ENCODE measurements around the gene OSGEP. TPM values are rescaled to one million over a fixed set of nuclear protein-coding genes. Genes with fewer than 3 reads are reported as not detected.
"Not testable (repeated sequence)": the region's sequence is repeated elsewhere in the genome, so short reads cannot be mapped to it uniquely, and the experiment has no call there.

The OSGEP gene
- total RNA-seq, 2 experiments from 2014 or later, result 39.5 to 40.7 TPM

DNA sequence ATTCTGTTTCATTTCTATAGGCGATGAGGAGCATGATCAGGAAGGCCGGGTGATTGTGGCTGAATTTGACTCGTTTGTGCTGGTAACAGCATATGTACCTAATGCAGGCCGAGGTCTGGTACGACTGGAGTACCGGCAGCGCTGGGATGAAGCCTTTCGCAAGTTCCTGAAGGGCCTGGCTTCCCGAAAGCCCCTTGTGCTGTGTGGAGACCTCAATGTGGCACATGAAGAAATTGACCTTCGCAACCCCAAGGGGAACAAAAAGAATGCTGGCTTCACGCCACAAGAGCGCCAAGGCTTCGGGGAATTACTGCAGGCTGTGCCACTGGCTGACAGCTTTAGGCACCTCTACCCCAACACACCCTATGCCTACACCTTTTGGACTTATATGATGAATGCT, 2.4 kb upstream of the OSGEP start:
- ATAC-seq (no peak), DNase-seq (no peak)
- Mint-ChIP-seq H3K27ac (no peak overlapping the region), H3K9me3 (no peaks in the 10 kb centered on the region), H3K4me1 (ENCODE audit: low read depth) (peaks cover 28% of the 10 kb centered on the region), H3K4me3 (no peak overlapping the region), H3K27me3 (no peaks in the 10 kb centered on the region), H3K36me3 (ENCODE audit: low read depth) (peaks cover 31% of the 10 kb centered on the region)
- TF ChIP-seq, protein P1, sequence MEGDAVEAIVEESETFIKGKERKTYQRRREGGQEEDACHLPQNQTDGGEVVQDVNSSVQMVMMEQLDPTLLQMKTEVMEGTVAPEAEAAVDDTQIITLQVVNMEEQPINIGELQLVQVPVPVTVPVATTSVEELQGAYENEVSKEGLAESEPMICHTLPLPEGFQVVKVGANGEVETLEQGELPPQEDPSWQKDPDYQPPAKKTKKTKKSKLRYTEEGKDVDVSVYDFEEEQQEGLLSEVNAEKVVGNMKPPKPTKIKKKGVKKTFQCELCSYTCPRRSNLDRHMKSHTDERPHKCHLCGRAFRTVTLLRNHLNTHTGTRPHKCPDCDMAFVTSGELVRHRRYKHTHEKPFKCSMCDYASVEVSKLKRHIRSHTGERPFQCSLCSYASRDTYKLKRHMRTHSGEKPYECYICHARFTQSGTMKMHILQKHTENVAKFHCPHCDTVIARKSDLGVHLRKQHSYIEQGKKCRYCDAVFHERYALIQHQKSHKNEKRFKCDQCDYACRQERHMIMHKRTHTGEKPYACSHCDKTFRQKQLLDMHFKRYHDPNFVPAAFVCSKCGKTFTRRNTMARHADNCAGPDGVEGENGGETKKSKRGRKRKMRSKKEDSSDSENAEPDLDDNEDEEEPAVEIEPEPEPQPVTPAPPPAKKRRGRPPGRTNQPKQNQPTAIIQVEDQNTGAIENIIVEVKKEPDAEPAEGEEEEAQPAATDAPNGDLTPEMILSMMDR (IDR thresholded peaks at IDR 0.05), result no peak
- CTCF ChIA-PET, result interaction anchor here (1.2 to 9.2 kb wide), 2 partner anchors 42 to 130 kb away, joined by 3 to 72 read pairs; partner anchors contain the start of gene TEP1
- POLR2A ChIA-PET, result interaction anchor here (0.7 to 5.0 kb wide), 7 partner anchors 13 to 114 kb away, joined by 3 to 43 read pairs (median 3); partner anchors contain the start of genes PARP2, PNP and TEP1
- intact Hi-C loops (cut with micrococcal nuclease), result loop anchor here (5.0 kb wide), 1 partner anchor 155 kb away; no protein-coding TSS in a partner anchor

DNA sequence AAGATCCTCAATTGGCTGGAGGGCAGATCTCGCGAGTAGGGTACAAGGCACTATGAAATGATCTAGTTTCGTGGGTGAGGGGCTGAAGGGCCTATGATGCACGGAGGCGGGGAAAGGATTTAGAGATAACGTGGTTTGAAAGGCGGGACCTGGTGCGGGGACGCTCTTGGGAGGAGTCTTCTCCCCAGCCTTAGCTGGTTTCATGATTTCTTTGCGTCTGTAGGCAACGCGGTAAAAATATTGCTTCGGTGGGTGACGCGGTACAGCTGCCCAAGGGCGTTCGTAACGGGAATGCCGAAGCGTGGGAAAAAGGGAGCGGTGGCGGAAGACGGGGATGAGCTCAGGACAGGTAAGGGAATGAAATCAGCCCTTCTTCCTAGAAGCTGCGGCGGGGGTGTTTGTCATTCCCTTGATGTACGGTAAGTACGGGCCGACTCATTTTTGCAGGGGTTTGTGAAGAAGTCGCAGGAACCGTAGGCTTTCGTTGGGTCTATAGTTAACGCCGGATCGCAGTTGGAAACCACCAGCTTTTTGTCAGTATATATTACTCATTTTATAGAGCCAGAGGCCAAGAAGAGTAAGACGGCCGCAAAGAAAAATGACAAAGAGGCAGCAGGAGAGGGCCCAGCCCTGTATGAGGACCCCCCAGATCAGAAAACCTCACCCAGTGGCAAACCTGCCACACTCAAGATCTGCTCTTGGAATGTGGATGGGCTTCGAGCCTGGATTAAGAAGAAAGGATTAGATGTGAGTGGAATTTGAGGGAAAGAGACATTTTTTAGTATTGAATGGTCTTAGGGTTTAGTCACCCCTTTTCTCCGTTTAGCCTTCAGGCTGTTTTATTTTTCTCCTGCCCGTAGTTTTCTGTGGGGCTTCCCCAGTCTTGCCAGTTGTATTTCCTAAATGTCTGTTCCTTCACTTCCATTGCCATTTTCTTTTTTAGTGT, 1.0 kb upstream of the OSGEP start:
- Mint-ChIP-seq H3K4me3 (no peak overlapping the region), H3K36me3 (ENCODE audit: low read depth) (peaks cover 35% of the 10 kb centered on the region), H3K4me1 (ENCODE audit: low read depth) (peaks cover 26% of the 10 kb centered on the region), H3K27ac (no peak overlapping the region), H3K9me3 (no peaks in the 10 kb centered on the region), H3K27me3 (no peaks in the 10 kb centered on the region)
- ATAC-seq (peak; percentile 65), DNase-seq (peak; percentile 48)
- TF ChIP-seq, protein P1 (IDR thresholded peaks at IDR 0.05), result no peak
- ChIA-PET CTCF (interaction anchor here (0.6 to 9.2 kb wide), 10 partner anchors 14 to 235 kb away, joined by 3 to 72 read pairs (median 4); partner anchors contain the start of genes CCNB1IP1, PARP2 and TEP1), POLR2A (interaction anchor here (0.5 to 5.0 kb wide), 30 partner anchors 8 to 646 kb away, joined by 3 to 43 read pairs (median 5); partner anchors contain the start of genes PARP2, PNP, TEP1 and TMEM253)
- intact Hi-C loops (cut with micrococcal nuclease), result loop anchor here (2.0 to 5.0 kb wide), 2 partner anchors 43 to 157 kb away; partner anchors contain the start of gene TEP1

- ATAC-seq; DNase-seq; H3K27me3 Mint-ChIP-seq; intact Hi-C loops (cut with micrococcal nuclease); H3K9me3 Mint-ChIP-seq: not testable (repeated sequence)
- peaks cover 39% of the 10 kb centered on the region for H3K36me3 Mint-ChIP-seq (ENCODE audit: low read depth)
- peak overlapping the region; percentile 18 for H3K27ac Mint-ChIP-seq
- peaks cover 12% of the 10 kb centered on the region for H3K4me1 Mint-ChIP-seq (ENCODE audit: low read depth)
- H3K4me3 Mint-ChIP-seq, result peak overlapping the region; percentile 49
- POLR2A ChIA-PET, result interaction anchor here (1.0 to 5.0 kb wide), 3 partner anchors 17 to 110 kb away, joined by 6 to 43 read pairs (median 21); partner anchors contain the start of genes PARP2 and TEP1
- CTCF ChIA-PET, result interaction anchor here (1.0 to 9.2 kb wide), 4 partner anchors 9 to 42 kb away, joined by 3 to 72 read pairs (median 3); partner anchors contain the start of genes PIP4P1 and TEP1
Observed at GRCh38 chr14:20452831-20453230, 1.8 kb downstream of the OSGEP start.

GRCh38 chr14:20446889-20447288, 7.7 kb downstream of the OSGEP start:
- peaks cover 41% of the 10 kb centered on the region for H3K36me3 Mint-ChIP-seq (ENCODE audit: low read depth)
- no peaks in the 10 kb centered on the region for H3K9me3 Mint-ChIP-seq
- no peak for DNase-seq
- H3K4me1 Mint-ChIP-seq (ENCODE audit: low read depth), result peaks cover 7% of the 10 kb centered on the region
- TF ChIP-seq, protein P1 (IDR thresholded peaks at IDR 0.05), result no peak
- ChIA-PET POLR2A (interaction anchor here (1.4 to 2.5 kb wide), 2 partner anchors 11 to 33 kb away, joined by 5 to 12 read pairs; partner anchors contain the start of genes KLHL33 and TEP1), CTCF (interaction anchor here (1.5 kb wide), 1 partner anchor 31 kb away, joined by 10 read pairs; no protein-coding TSS in a partner anchor)
- H3K27ac Mint-ChIP-seq, result peak overlapping the region; percentile 43
- ATAC-seq, result no peak
- H3K4me3 Mint-ChIP-seq, result no peak overlapping the region
- no peaks in the 10 kb centered on the region for H3K27me3 Mint-ChIP-seq
- intact Hi-C loops (cut with micrococcal nuclease), result no loop called here

- intact Hi-C loops (cut with micrococcal nuclease); H3K4me3 Mint-ChIP-seq; H3K9me3 Mint-ChIP-seq; H3K27ac Mint-ChIP-seq; ATAC-seq; H3K27me3 Mint-ChIP-seq; DNase-seq: not testable (repeated sequence)
- Mint-ChIP-seq H3K36me3 (ENCODE audit: low read depth) (peaks cover 20% of the 10 kb centered on the region), H3K4me1 (ENCODE audit: low read depth) (peaks cover 22% of the 10 kb centered on the region)
- ChIA-PET POLR2A (interaction anchor here (1.1 to 1.9 kb wide), 3 partner anchors 11 to 14 kb away, joined by 3 to 13 read pairs (median 4); partner anchors contain the start of genes APEX1 and OSGEP), CTCF (interaction anchor here (1.9 kb wide), 1 partner anchor 28 kb away, joined by 5 read pairs; no protein-coding TSS in a partner anchor)
Observed at GRCh38 chr14:20443650-20444049, 11.0 kb downstream of the OSGEP start.

Measured in activated CD8-positive, alpha-beta T cell treated with anti-CD3 and anti-CD28 coated beads for 36 hours (primary cell).